GM21786 (cell line): Measurements from ENCODE around the gene HNRNPA2B1.
"Not testable (repeated sequence)": the region's sequence is repeated elsewhere in the genome, so short reads cannot be mapped to it uniquely, and the experiment has no call there.

Source experiments
- ATAC-seq: cut with Tn5 transposase; IDR thresholded peaks from one replicate; pipeline ENCODE4 v1.9.1; 2021; ENCODE audit not compliant: unreplicated experiment

HNRNPA2B1 gene

DNA sequence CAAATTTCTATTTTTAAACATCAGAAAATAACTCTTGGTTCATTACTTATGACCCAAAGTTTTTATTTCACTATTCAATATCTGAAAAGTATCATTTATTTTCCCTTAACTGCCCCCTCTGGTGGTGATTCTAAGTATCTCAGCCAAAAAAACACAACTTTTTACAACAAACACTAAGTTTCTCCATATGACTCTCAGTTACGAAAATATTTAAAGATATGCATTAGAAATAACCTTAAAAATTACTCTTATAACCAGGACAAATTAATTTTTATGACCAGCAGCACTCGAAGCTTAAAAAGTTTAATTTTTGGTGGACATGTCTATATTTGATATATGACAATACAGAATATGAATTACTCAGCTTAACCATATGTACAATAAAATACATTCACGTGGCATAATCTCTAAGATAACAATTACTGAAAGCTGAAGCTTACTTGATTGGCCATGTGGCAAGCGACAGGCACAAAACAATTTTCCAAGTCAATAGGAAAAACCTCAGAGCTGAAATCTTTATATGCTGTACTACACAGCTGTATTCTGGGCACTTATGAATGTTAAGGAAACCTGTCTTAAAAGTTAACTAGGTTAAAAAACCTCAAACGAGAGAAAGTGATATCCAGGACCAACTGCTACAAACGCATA is 2.3 kb downstream of the HNRNPA2B1 start:
- no peak for ATAC-seq

GRCh38 chr7:26197153-26198115 is 3.1 kb downstream of the HNRNPA2B1 start:
- no peak for ATAC-seq

DNA sequence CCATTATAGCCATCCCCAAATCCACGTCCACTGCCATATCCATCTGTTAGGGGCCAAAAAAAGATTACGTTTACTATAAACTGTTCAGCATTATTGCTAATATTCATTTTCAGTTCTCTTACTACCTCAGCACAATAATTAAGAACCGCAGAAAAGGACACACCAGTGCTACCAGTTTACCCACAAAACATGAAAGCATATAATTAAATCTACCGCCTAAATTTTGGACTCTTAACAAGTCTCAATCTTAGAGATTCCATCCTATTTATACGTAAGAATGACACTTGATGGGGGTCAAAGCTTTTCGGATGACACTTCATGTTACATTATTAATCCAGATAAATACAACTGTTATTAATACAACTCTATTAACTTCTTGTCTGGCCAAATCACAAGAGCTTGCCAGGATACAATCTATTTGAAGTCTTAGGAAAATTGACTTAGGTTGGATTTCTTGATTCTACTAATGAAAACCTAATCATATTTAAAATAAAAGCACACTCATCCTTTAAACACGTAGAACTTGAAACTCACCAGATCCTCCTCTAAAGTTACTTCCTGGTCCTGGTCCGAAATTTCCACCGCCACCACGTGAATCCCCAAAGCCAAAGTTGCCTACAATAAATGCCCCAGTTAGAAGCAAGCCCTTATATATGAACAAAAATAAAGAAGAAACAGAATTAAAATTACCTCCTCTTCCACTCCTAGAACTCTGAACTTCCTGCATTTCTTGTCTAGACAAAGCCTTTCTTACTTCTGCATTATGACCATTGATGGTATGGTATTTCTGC is 4.5 kb downstream of the HNRNPA2B1 start:
- no peak for ATAC-seq

GRCh38 chr7:26195182-26195581 is 5.4 kb downstream of the HNRNPA2B1 start:
- ATAC-seq: no peak

- ATAC-seq: not testable (repeated sequence)
Measured at GRCh38 chr7:26194764-26195163, 5.8 kb downstream of the HNRNPA2B1 start.

- ATAC-seq: no peak
Measured at GRCh38 chr7:26193432-26194207, 6.9 kb downstream of the HNRNPA2B1 start.

- no peak for ATAC-seq
Measured at GRCh38 chr7:26192485-26193087, 8.0 kb downstream of the HNRNPA2B1 start.

DNA sequence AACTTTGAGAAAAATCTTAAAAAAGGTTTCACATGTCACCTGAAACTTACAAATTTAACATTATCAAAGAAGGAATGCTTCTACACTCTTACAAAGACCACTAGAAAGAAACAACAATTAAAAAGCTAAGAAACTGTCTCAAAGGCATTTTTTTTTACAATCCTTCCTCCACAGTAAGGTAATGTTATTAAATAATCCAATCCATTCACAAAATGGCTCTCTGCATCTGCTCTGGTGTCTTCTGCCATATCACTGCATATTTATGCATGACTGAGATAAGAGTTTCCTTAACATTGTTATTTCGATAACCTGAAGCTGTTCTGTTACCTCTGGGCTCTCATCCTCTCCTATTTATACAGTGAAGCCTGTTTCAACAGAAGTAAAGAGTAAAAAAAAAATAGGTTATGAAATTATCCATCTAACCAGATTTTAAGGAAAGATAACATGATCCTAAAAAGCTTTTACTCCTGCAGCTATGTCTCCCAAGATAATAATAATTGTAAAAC is 8.5 kb downstream of the HNRNPA2B1 start:
- no peak for ATAC-seq

DNA sequence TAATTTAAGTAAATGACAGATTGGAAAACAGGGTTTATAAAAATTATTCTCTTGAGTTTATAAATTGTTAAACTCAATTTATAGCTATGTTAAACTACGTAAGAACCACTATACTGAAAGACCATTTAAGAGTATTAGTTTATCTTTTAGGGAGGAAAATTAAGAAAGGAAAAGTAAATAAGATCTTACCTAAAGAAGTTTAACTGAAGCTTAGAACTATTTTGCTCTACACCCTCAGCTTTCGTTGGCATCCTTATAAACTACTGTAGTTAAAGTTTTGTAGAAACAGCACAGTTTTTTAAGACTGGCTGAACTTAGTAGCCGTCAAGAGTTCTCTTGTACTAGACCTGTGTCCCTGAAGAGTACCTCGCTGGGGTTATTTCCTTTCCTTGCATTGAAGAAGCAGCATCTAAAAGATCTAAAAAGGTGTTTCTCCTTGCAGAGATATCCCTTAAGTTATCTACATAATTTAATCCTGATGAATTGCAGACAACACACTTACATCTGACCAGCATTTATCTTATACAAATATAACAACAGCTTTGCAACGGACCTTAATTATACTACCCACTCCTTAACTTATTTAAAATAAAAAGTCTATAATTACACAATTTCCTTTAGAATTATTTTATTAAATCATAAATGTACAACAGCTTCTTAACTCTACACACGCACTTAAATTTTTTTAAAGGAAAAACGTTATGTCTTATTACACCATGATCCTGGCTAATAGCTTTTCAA is 9.1 kb downstream of the HNRNPA2B1 start:
- ATAC-seq: no peak

GRCh38 chr7:26190417-26190869 is 10.1 kb downstream of the HNRNPA2B1 start:
- no peak for ATAC-seq

GRCh38 chr7:26189697-26190096 is 10.8 kb downstream of the HNRNPA2B1 start:
- ATAC-seq: no peak

DNA sequence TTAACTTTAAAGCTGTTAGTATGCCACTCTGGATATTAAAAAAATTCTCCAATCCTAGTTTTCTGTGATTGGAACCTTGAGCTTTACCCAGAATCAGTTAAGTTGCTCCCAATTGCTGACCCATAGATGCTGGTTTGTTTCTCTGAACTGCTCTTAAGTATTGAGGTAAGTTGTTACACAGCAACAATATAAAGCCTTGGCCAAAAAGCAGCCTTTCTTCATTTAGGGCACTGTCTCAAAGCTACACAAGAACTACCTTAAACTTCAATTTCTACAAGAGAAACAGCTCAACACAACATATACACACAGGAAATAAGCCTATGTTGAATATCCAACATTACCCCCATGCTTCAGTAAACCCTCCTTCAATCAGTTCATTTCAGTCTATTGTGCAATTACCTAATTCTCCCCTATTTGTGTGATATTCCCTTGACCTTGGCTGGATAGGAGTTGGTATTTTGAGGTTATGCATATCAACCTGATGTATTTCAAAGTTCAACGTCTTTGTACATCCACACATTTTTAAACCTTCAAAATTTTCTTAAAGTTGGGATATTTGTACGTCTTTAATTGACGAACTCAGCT is 11.5 kb downstream of the HNRNPA2B1 start:
- no peak for ATAC-seq

DNA sequence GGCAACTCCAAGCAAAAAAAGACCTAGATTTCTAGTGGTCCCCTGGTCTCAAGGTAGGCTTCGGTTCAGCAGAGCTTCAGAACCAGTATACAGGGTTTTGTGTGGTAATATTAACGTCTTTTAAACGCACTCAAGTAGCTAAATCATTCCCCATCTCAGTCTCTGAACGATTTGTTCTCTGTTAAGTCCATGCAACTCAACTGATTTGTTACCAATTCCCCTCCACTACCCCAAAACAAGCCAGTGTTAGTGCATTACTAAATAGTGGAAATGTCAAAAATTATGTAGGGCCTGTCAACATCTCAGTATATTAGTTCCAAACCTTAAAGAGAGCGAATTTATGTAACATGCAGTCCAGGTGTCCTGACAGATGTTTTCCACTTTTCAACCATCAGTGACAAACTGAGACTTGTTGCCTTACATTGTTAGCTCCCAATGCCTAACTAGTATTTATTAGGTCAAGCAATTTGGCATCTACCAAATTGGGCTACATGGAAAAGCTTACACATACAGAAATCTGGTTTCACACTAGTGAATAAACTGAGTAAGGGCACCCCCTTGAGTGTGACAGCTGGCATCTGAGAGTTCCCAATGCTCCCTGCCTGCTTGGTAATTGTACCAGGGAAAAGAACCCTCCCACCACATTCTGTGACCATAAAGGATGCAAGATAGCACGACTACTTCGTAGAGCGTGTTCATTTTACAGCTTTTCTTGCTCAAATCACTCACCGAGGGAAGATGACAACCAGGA is 12.2 kb downstream of the HNRNPA2B1 start:
- ATAC-seq: no peak

DNA sequence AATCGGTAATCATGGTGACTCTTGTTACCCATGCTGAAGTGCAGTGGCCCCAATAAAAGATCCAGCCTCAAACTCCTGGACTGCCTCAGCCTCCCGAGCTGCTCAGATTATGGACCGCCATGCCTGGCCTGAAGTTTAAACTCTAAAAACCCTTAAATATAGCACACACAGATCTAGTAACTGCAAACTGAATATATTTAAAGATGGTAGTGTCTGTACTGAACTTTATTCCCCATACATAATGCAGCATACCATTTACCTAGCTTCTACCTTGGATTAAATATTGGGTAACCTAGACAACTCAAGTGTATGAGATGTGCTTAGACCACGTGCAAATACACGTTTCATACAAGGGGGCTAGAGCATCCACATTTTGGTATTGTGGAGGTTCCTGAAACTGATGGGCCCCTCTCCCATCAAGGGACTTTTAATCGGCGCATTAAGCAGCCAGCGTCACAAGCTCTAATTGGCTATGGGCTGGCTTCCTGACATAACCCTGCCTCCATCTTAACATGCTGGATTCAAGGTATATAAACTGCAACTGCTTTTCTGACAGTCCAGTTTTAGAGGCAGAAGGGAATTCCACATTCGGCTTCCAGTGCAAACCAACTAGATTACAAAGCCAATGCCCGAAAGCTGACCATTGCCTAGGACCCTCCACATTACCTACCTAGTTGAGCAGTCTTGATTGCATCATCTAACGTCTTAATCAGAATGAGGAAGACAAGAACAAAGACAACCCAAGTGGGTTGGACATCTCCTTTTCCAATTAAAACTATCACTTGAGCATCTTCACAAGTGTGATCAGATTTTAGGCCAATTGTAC is 13.0 kb downstream of the HNRNPA2B1 start:
- no peak for ATAC-seq

DNA sequence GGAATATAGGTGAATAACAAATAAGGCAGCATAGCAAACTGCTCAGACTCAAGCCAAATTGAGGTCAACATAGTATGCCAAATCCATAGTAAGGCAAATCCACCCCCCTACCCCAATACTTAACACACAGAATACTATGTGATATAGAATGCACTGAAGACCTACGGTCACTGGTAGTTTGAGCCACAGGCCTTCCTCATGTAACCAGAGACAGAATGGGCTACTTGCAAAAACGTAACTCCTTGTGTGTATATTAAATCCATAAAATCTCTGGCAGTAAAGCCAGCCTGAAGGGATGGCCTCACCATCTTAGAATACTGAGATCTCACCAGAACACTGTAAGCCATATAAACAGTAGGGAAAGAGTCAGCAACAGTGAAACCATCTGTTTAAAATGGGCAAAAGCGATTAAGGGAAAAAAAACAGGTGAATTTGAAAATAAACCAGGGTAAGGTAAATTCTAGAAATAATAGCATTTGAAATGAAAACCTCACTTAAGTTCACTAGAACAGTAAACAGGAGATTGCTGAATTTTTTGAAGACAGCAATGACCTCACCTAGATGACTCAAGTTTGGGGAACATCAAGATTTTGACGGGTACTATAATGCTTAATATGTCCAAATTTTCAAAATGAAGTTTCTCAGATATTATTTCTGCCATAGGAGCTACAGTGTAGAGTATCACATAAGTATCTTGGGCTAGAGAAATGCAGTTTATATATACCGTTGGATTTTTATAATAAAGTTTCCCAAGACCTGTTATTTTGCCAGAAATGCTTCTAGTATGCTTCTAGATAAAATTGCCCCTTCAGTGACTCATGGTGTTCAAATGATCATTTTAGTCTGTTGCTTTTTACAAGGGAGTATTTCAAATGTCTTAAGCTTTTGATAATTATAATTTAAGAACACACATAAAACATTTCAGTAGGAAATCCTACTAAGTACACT is 13.9 kb downstream of the HNRNPA2B1 start:
- no peak for ATAC-seq

DNA sequence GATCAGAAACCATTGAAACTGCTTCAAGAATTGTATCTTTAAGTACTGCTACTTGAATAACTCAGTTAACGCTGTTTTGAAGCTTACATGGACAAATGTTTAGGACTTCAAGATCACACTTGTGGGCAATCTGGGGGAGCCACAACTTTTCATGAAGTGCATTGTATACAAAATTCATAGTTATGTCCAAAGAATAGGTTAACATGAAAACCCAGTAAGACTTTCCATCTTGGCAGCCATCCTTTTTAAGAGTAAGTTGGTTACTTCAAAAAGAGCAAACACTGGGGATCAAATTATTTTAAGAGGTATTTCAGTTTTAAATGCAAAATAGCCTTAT is 14.7 kb downstream of the HNRNPA2B1 start:
- no peak for ATAC-seq
